WTC11 (cell line): ENCODE measurements around the gene SPTLC1. TPM values are rescaled to one million over a fixed set of nuclear protein-coding genes. Genes with fewer than 3 reads are reported as not detected.

ENCODE experiments used
- AFF4 ChIP-seq: sonication (generic); formaldehyde crosslinking; IDR thresholded peaks from 2 replicates; pipeline ENCODE4 v1.8.1; 2023; ENCODE audit warnings: mild to moderate bottlenecking, missing genetic modification reagents, borderline replicate concordance
- ESRRA ChIP-seq: sonication (generic); formaldehyde crosslinking; IDR thresholded peaks from 2 replicates; pipeline ENCODE4 v1.8.1; 2022; ENCODE audit warnings: mild to moderate bottlenecking, missing genetic modification reagents, borderline replicate concordance
- ETV6 ChIP-seq: sonication (generic); formaldehyde crosslinking; IDR thresholded peaks from 2 replicates; pipeline ENCODE4 v1.8.1; 2022; ENCODE audit warnings: mild to moderate bottlenecking, missing genetic modification reagents
- FOXK1 ChIP-seq: sonication (generic); formaldehyde crosslinking; IDR thresholded peaks from 2 replicates; pipeline ENCODE4 v1.8.0; 2022; ENCODE audit warnings: mild to moderate bottlenecking, moderate library complexity, missing genetic modification reagents
- GABPB1 ChIP-seq: sonication (generic); formaldehyde crosslinking; IDR thresholded peaks from 2 replicates; pipeline ENCODE4 v1.8.1; 2023; ENCODE audit warnings: mild to moderate bottlenecking, missing genetic modification reagents
- HMGA2 ChIP-seq: fragments of 250-450 bp; sonication (Bioruptor Pico); IDR thresholded peaks from 2 replicates; pipeline ENCODE4 v1.4.0; 2021; ENCODE audit warnings: mild to moderate bottlenecking, moderate library complexity
- JAZF1 ChIP-seq: fragments of 250-450 bp; sonication (Bioruptor Pico); IDR thresholded peaks from 2 replicates; pipeline ENCODE4 v1.9.0; 2021; ENCODE audit warnings: moderate library complexity, mild to moderate bottlenecking, inconsistent platforms
- KAT7 ChIP-seq: sonication (generic); formaldehyde crosslinking; IDR thresholded peaks from 2 replicates; pipeline ENCODE4 v1.8.1; 2023; ENCODE audit warnings: missing genetic modification reagents, mild to moderate bottlenecking, borderline replicate concordance
- NFYB ChIP-seq: sonication (generic); formaldehyde crosslinking; conservative IDR thresholded peaks from 2 replicates; pipeline ENCODE4 v1.8.0; 2022; ENCODE audit warnings: low read depth, missing genetic modification reagents
- RELA ChIP-seq: sonication (generic); formaldehyde crosslinking; IDR thresholded peaks from 2 replicates; pipeline ENCODE4 v1.8.1; 2022; ENCODE audit warnings: missing genetic modification reagents, mild to moderate bottlenecking, borderline replicate concordance
- SMAD4 ChIP-seq: sonication (generic); formaldehyde crosslinking; IDR thresholded peaks from 2 replicates; pipeline ENCODE4 v1.8.0; 2022; ENCODE audit warnings: mild to moderate bottlenecking, missing genetic modification reagents
- SP1 ChIP-seq: sonication (generic); formaldehyde crosslinking; conservative IDR thresholded peaks from 2 replicates; pipeline ENCODE4 v1.8.1; 2022; ENCODE audit warnings: missing genetic modification reagents
- TCF7 ChIP-seq: sonication (generic); formaldehyde crosslinking; IDR thresholded peaks from 2 replicates; pipeline ENCODE4 v1.8.0; 2022; ENCODE audit warnings: mild to moderate bottlenecking, low read depth, missing genetic modification reagents, moderate library complexity
- TEAD1 ChIP-seq: sonication (generic); formaldehyde crosslinking; IDR thresholded peaks from 2 replicates; pipeline ENCODE4 v1.8.0; 2022; ENCODE audit warnings: mild to moderate bottlenecking, missing genetic modification reagents
- USF1 ChIP-seq: sonication (generic); formaldehyde crosslinking; IDR thresholded peaks from 2 replicates; pipeline ENCODE4 v1.8.0; 2022; ENCODE audit warnings: mild to moderate bottlenecking, missing genetic modification reagents
- ZNF396 ChIP-seq: fragments of 250-450 bp; sonication (Bioruptor Pico); IDR thresholded peaks from 2 replicates; pipeline ENCODE4 v1.8.0; 2021; ENCODE audit warnings: mild to moderate bottlenecking, moderate library complexity, borderline replicate concordance
- total RNA-seq: library from RNA; stranded (reverse); gene quantifications from 3 replicates; pipeline ENCODE4 v1.2.3, GENCODE V29; 2021
- TF ChIP-seq, protein P1 (sequence below): sonication (generic); formaldehyde crosslinking; IDR thresholded peaks from 2 replicates; pipeline ENCODE4 v1.8.1; 2023; ENCODE audit warnings: mild to moderate bottlenecking, moderate library complexity, missing genetic modification reagents
- TF ChIP-seq, protein P2 (sequence below): sonication (generic); formaldehyde crosslinking; conservative IDR thresholded peaks from 2 replicates; pipeline ENCODE4 v1.8.1; 2023; ENCODE audit warnings: mild to moderate bottlenecking, low read depth, missing genetic modification reagents, moderate library complexity
- TF ChIP-seq, protein P3 (sequence below): sonication (generic); formaldehyde crosslinking; IDR thresholded peaks from 2 replicates; pipeline ENCODE4 v1.8.1; 2023; ENCODE audit warnings: mild to moderate bottlenecking, missing genetic modification reagents
- TF ChIP-seq, protein P4 (sequence below): sonication (generic); formaldehyde crosslinking; IDR thresholded peaks from 2 replicates; pipeline ENCODE4 v1.8.1; 2023; ENCODE audit warnings: mild to moderate bottlenecking, missing genetic modification reagents, moderate library complexity
- TF ChIP-seq, protein P5 (sequence below): sonication (generic); formaldehyde crosslinking; IDR thresholded peaks from 2 replicates; pipeline ENCODE4 v1.8.1; 2022; ENCODE audit warnings: missing genetic modification reagents, borderline replicate concordance
- TF ChIP-seq, protein P6 (sequence below): fragments of 200-600 bp; IDR thresholded peaks from 2 replicates; pipeline ENCODE4 v1.8.0; 2022; ENCODE audit warnings: antibody characterized with exemption

Gene SPTLC1
- total RNA-seq, 1 experiment from 2014 or later: 81.2 TPM

- TF ChIP-seq, protein P1, sequence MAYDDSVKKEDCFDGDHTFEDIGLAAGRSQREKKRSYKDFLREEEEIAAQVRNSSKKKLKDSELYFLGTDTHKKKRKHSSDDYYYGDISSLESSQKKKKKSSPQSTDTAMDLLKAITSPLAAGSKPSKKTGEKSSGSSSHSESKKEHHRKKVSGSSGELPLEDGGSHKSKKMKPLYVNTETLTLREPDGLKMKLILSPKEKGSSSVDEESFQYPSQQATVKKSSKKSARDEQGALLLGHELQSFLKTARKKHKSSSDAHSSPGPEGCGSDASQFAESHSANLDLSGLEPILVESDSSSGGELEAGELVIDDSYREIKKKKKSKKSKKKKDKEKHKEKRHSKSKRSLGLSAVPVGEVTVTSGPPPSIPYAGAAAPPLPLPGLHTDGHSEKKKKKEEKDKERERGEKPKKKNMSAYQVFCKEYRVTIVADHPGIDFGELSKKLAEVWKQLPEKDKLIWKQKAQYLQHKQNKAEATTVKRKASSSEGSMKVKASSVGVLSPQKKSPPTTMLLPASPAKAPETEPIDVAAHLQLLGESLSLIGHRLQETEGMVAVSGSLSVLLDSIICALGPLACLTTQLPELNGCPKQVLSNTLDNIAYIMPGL (CRISPR knock-in tag): no peak
- no peak for TF ChIP-seq AFF4 (CRISPR knock-in tag)
- no peak for TF ChIP-seq ZNF396 (CRISPR knock-in tag)
- TF ChIP-seq JAZF1 (CRISPR knock-in tag): no peak
- TF ChIP-seq, protein P2, sequence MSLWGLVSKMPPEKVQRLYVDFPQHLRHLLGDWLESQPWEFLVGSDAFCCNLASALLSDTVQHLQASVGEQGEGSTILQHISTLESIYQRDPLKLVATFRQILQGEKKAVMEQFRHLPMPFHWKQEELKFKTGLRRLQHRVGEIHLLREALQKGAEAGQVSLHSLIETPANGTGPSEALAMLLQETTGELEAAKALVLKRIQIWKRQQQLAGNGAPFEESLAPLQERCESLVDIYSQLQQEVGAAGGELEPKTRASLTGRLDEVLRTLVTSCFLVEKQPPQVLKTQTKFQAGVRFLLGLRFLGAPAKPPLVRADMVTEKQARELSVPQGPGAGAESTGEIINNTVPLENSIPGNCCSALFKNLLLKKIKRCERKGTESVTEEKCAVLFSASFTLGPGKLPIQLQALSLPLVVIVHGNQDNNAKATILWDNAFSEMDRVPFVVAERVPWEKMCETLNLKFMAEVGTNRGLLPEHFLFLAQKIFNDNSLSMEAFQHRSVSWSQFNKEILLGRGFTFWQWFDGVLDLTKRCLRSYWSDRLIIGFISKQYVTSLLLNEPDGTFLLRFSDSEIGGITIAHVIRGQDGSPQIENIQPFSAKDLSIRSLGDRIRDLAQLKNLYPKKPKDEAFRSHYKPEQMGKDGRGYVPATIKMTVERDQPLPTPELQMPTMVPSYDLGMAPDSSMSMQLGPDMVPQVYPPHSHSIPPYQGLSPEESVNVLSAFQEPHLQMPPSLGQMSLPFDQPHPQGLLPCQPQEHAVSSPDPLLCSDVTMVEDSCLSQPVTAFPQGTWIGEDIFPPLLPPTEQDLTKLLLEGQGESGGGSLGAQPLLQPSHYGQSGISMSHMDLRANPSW (CRISPR knock-in tag): no peak
- peak; percentile 96 for TF ChIP-seq FOXK1 (CRISPR knock-in tag)
- TF ChIP-seq SP1 (CRISPR knock-in tag): peak; percentile 100
- TF ChIP-seq, protein P3, sequence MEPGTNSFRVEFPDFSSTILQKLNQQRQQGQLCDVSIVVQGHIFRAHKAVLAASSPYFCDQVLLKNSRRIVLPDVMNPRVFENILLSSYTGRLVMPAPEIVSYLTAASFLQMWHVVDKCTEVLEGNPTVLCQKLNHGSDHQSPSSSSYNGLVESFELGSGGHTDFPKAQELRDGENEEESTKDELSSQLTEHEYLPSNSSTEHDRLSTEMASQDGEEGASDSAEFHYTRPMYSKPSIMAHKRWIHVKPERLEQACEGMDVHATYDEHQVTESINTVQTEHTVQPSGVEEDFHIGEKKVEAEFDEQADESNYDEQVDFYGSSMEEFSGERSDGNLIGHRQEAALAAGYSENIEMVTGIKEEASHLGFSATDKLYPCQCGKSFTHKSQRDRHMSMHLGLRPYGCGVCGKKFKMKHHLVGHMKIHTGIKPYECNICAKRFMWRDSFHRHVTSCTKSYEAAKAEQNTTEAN (CRISPR knock-in tag): 0 out of 2 replicates have a peak, but pooled peaks have one; percentile 51
- peak; percentile 81 for TF ChIP-seq USF1 (CRISPR knock-in tag)
- TF ChIP-seq ETV6 (CRISPR knock-in tag): peak; percentile 54
- TF ChIP-seq KAT7 (CRISPR knock-in tag): peak; percentile 93; the same call in 1 of the 2 replicates
- TF ChIP-seq TEAD1 (CRISPR knock-in tag): 0 out of 2 replicates have a peak, but pooled peaks have one; percentile 74
- TF ChIP-seq, protein P4, sequence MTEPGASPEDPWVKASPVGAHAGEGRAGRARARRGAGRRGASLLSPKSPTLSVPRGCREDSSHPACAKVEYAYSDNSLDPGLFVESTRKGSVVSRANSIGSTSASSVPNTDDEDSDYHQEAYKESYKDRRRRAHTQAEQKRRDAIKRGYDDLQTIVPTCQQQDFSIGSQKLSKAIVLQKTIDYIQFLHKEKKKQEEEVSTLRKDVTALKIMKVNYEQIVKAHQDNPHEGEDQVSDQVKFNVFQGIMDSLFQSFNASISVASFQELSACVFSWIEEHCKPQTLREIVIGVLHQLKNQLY (CRISPR knock-in tag): no peak
- TF ChIP-seq, protein P5, sequence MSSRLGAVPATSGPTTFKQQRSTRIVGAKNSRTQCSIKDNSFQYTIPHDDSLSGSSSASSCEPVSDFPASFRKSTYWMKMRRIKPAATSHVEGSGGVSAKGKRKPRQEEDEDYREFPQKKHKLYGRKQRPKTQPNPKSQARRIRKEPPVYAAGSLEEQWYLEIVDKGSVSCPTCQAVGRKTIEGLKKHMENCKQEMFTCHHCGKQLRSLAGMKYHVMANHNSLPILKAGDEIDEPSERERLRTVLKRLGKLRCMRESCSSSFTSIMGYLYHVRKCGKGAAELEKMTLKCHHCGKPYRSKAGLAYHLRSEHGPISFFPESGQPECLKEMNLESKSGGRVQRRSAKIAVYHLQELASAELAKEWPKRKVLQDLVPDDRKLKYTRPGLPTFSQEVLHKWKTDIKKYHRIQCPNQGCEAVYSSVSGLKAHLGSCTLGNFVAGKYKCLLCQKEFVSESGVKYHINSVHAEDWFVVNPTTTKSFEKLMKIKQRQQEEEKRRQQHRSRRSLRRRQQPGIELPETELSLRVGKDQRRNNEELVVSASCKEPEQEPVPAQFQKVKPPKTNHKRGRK (CRISPR knock-in tag): no peak
- no peak for TF ChIP-seq HMGA2
- TF ChIP-seq, protein P6, sequence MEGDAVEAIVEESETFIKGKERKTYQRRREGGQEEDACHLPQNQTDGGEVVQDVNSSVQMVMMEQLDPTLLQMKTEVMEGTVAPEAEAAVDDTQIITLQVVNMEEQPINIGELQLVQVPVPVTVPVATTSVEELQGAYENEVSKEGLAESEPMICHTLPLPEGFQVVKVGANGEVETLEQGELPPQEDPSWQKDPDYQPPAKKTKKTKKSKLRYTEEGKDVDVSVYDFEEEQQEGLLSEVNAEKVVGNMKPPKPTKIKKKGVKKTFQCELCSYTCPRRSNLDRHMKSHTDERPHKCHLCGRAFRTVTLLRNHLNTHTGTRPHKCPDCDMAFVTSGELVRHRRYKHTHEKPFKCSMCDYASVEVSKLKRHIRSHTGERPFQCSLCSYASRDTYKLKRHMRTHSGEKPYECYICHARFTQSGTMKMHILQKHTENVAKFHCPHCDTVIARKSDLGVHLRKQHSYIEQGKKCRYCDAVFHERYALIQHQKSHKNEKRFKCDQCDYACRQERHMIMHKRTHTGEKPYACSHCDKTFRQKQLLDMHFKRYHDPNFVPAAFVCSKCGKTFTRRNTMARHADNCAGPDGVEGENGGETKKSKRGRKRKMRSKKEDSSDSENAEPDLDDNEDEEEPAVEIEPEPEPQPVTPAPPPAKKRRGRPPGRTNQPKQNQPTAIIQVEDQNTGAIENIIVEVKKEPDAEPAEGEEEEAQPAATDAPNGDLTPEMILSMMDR: no peak
- TF ChIP-seq ESRRA (CRISPR knock-in tag): no peak
- no peak for TF ChIP-seq NFYB (CRISPR knock-in tag)
- TF ChIP-seq SMAD4 (CRISPR knock-in tag): no peak; the same call in 1 of the 2 replicates
- TF ChIP-seq TCF7 (CRISPR knock-in tag): no peak
- TF ChIP-seq GABPB1 (CRISPR knock-in tag): peak; percentile 82
- TF ChIP-seq RELA: no peak
Measured at GRCh38 chr9:92115071-92115858, at the start of gene SPTLC1 (continued).
